GM12878 (cell line): Measurements from ENCODE around the gene PRSS27. TPM values are rescaled to one million over a fixed set of nuclear protein-coding genes. Genes with fewer than 3 reads are reported as not detected.

Source experiments
- ATAC-seq: fragments of 200-7000 bp; cut with Tn5 transposase; 3 replicates; pipeline ENCODE4 v1.9.1; 2020; ENCODE audit warnings: mild to moderate bottlenecking, moderate library complexity
- BruUV-seq: library from RNA; stranded (reverse); fragments of 400-500 nt; replicated peaks from 2 replicates; lab custom pipeline; 2021; lab: Mats Ljungman, UMichigan
- CTCF ChIA-PET: fragments of 300-600 bp; sonication (Branson Sonifier 250); formaldehyde crosslinking; extraction: SDS; loops from one replicate; lab custom pipeline; 2021; ENCODE audit warnings: inconsistent platforms; lab: Yijun Ruan, JAX
- POLR2A ChIA-PET: fragments of 350-600 bp; formaldehyde crosslinking; extraction: SDS; loops from one replicate; lab custom pipeline; 2021; ENCODE audit warnings: inconsistent platforms; lab: Charles Lee
- RAD21 ChIA-PET: fragments of 300-600 bp; sonication (Branson Sonifier 250); formaldehyde crosslinking; loops from one replicate; lab custom pipeline; 2023; ENCODE audit warnings: antibody characterized with exemption; ENCODE audit not compliant: unreplicated experiment; lab: Charles Lee
- SMC1A ChIA-PET: fragments of 300-600 bp; sonication (Branson Sonifier 250); formaldehyde crosslinking; loops from one replicate; lab custom pipeline; 2023; ENCODE audit not compliant: unreplicated experiment, uncharacterized antibody; lab: Charles Lee
- DNase-seq: peaks from one replicate; pipeline ENCODE4 v3.0.0-alpha.2; 2011; ENCODE audit warnings: low read depth, low spot score
- FAIRE-seq: peaks from 3 replicates; lab custom pipeline; 2011; peaks lifted over from hg19 to GRCh38; lab: Jason Lieb, UNC
- H2AFZ ChIP-seq: 2 replicates; pipeline ENCODE4 v1.6.0; 2011; ENCODE audit warnings: low read depth, low read length, control low read depth; ENCODE audit not compliant: control insufficient read depth
- H3K27ac ChIP-seq: 2 replicates; pipeline ENCODE4 v1.5.1; 2011; ENCODE audit warnings: control low read depth; ENCODE audit not compliant: control insufficient read depth, insufficient read depth
- H3K27me3 ChIP-seq, 2 experiments: replicated peaks in 1 of 2; 2 replicates each; pipeline versions ENCODE4 v1.6.0 to v1.6.1; 2011; ENCODE audit warnings: low read length in 1 of 2; ENCODE audit not compliant: control insufficient read depth in 2 of 2, insufficient read depth in 2 of 2
- H3K36me3 ChIP-seq, 2 experiments: 2 replicates each; pipeline ENCODE4 v1.5.1; 2011; ENCODE audit warnings: low read length in 1 of 2; ENCODE audit not compliant: control insufficient read depth in 2 of 2, insufficient read depth in 2 of 2
- H3K4me1 ChIP-seq: 2 replicates; pipeline ENCODE4 v1.6.1; 2011; ENCODE audit warnings: mild to moderate bottlenecking, low read length, moderate library complexity, mixed read lengths; ENCODE audit not compliant: control insufficient read depth, insufficient read depth
- H3K4me2 ChIP-seq: 2 replicates; pipeline ENCODE4 v1.6.0; 2011; ENCODE audit warnings: control low read depth; ENCODE audit not compliant: control insufficient read depth, insufficient read depth
- H3K4me3 ChIP-seq: fragments of 200-600 bp; sonication (generic); 2 replicates; pipeline ENCODE4 v1.5.1; 2016
- H3K79me2 ChIP-seq: 2 replicates; pipeline ENCODE4 v1.6.0; 2011; ENCODE audit warnings: low read length; ENCODE audit not compliant: control insufficient read depth, insufficient read depth
- H3K9ac ChIP-seq: 2 replicates; pipeline ENCODE4 v1.8.0; 2011; ENCODE audit warnings: low read length, control low read depth, mixed read lengths; ENCODE audit not compliant: control insufficient read depth, insufficient read depth
- H3K9me3 ChIP-seq: replicated peaks from 3 replicates; pipeline ENCODE4 v1.5.1; 2011; ENCODE audit warnings: mild to moderate bottlenecking, low read length; ENCODE audit not compliant: control insufficient read depth, insufficient read depth
- H4K20me1 ChIP-seq: 2 replicates; pipeline ENCODE4 v1.6.0; 2011; ENCODE audit not compliant: control insufficient read depth, insufficient read depth
- BRCA1 ChIP-seq: IDR thresholded peaks from 2 replicates; pipeline ENCODE4 v1.6.1; 2011; ENCODE audit warnings: low read depth, low read length, improper control_type of control experiment
- CHD2 ChIP-seq: IDR thresholded peaks from 2 replicates; pipeline ENCODE4 v1.6.1; 2011; ENCODE audit warnings: low read depth, low read length, improper control_type of control experiment, borderline replicate concordance
- CTCF ChIP-seq, 3 experiments: IDR thresholded peaks in 2 of 3; conservative IDR thresholded peaks in 1 of 3; 2 replicates each; pipeline ENCODE4 v1.5.1; 2011; ENCODE audit warnings: low read depth in 3 of 3, low read length in 3 of 3, mild to moderate bottlenecking in 3 of 3, control low read depth in 2 of 3, moderate library complexity in 2 of 3, inconsistent platforms in 1 of 3, mixed read lengths in 1 of 3; ENCODE audit not compliant: control insufficient read depth in 2 of 3, insufficient read depth in 1 of 3; ENCODE audit errors: extremely low read depth in 1 of 3
- DPF2 ChIP-seq: fragments of 450-650 bp; IDR thresholded peaks from 2 replicates; pipeline ENCODE4 v1.6.1; 2017; ENCODE audit warnings: mild to moderate bottlenecking
- EGR1 ChIP-seq, 2 experiments: IDR thresholded peaks; 1 replicate in 1 of 2; 2 replicates in 1 of 2; pipeline ENCODE4 v1.6.1; 2011 to 2012; ENCODE audit warnings: low read depth in 2 of 2, low read length in 2 of 2, borderline replicate concordance in 1 of 2, mild to moderate bottlenecking in 1 of 2, moderate library complexity in 1 of 2
- FOXM1 ChIP-seq: IDR thresholded peaks from 2 replicates; pipeline ENCODE4 v1.6.1; 2012; ENCODE audit warnings: low read depth, mild to moderate bottlenecking, inconsistent platforms, low read length, moderate library complexity
- HSF1 ChIP-seq: fragments of 150-350 bp; IDR thresholded peaks from 2 replicates; pipeline ENCODE4 v1.6.1; 2014; ENCODE audit warnings: mild to moderate bottlenecking, low read depth, low read length
- JUND ChIP-seq: IDR thresholded peaks from 2 replicates; pipeline ENCODE4 v1.6.1; 2012; ENCODE audit warnings: low read depth, mild to moderate bottlenecking, low read length, improper control_type of control experiment, moderate library complexity
- MEF2B ChIP-seq: fragments of 450-650 bp; IDR thresholded peaks from 2 replicates; pipeline ENCODE4 v1.6.1; 2018; ENCODE audit warnings: mild to moderate bottlenecking, moderate library complexity; ENCODE audit not compliant: partially characterized antibody, poor library complexity, severe bottlenecking
- NFIC ChIP-seq: IDR thresholded peaks from 2 replicates; pipeline ENCODE4 v1.6.1; 2012; ENCODE audit warnings: low read depth, mild to moderate bottlenecking, inconsistent platforms, low read length, moderate library complexity
- NFXL1 ChIP-seq: fragments of 450-650 bp; IDR thresholded peaks from 2 replicates; pipeline ENCODE4 v1.6.1; 2017; ENCODE audit warnings: antibody characterized with exemption, mild to moderate bottlenecking, borderline replicate concordance
- REST ChIP-seq: IDR thresholded peaks from 2 replicates; pipeline ENCODE4 v1.6.1; 2012; ENCODE audit warnings: mild to moderate bottlenecking, low read depth, low read length
- SREBF1 ChIP-seq: IDR thresholded peaks from 2 replicates; pipeline ENCODE4 v1.6.1; 2012; ENCODE audit warnings: mild to moderate bottlenecking, low read length
- YY1 ChIP-seq: IDR thresholded peaks from 2 replicates; pipeline ENCODE4 v1.6.1; 2011; ENCODE audit warnings: low read depth, mild to moderate bottlenecking, low read length
- ZNF24 ChIP-seq: fragments of 450-650 bp; IDR thresholded peaks from 2 replicates; pipeline ENCODE4 v1.6.1; 2017; ENCODE audit warnings: antibody characterized with exemption, mild to moderate bottlenecking
- WGBS: methylation state at CpG from one replicate; pipeline ENCODE4 v1.1.6; 2016; ENCODE audit warnings: low lambda C conversion rate; ENCODE audit not compliant: insufficient replicate concordance, insufficient coverage; ENCODE audit errors: missing lambda C conversion rate; 5-methylcytosine and 5-hydroxymethylcytosine counted together
- in situ Hi-C: fragments of 300-500 bp; cut with MboI; formaldehyde crosslinking; loops from 9 replicates; pipeline ENCODE4 v1.14.3; 2018; ENCODE audit warnings: mixed read lengths
- intact Hi-C: fragments of 100-400 bp; cut with micrococcal nuclease; formaldehyde crosslinking; loops from one replicate; pipeline ENCODE4 v1.14.2; 2022; ENCODE audit not compliant: unreplicated experiment
- polyA plus RNA-seq, 11 experiments: library from polyadenylated mRNA; depleted of rRNA in 4 of 11; unstranded in 6 of 11; stranded (reverse) in 5 of 11; fragments of >200 nt; fragmentation: Nextera tagmentation in 4 of 11; fragmentation: Illumina TruSeq in 1 of 11; extraction: Ambion mirVana in 4 of 11; extraction: Trizol in 1 of 11; gene quantifications; 1 replicate in 1 of 11; 2 replicates in 10 of 11; pipeline versions ENCODE4 v1.2.1 to v1.2.3, GENCODE V29; 2011 to 2016; ENCODE audit warnings: inconsistent platforms in 2 of 11, missing spikeins in 2 of 11, low read depth in 1 of 11
- total RNA-seq, 4 experiments: library from RNA; depleted of rRNA in 3 of 4; stranded (reverse); fragments of >200 nt in 3 of 4; fragmentation: Illumina TruSeq in 1 of 4; extraction: Trizol in 1 of 4; gene quantifications; 2 replicates each; pipeline versions ENCODE4 v1.2.1 to v1.2.3, GENCODE V29; 2013 to 2021

Gene PRSS27
- total and polyA plus RNA-seq, 10 of the 15 experiments (the other 5 are each of a cell fraction or from before 2014, with no cell fraction given), result 0.18 to 1.8 (median 0.51) TPM; not detected in 2

GRCh38 chr16:2752035-2752849 is 32.2 kb upstream of the PRSS27 start, which contains the start of gene SRRM2:
Gene SRRM2, plus strand, starts transcription at chr16:2752638. Its CDS starts 3,727 bp downstream, at chr16:2756365.
- H3K79me2 ChIP-seq, result peaks cover 61% of the 10 kb centered on the region
- no TSS peak for BruUV-seq
- ChIA-PET CTCF (no interaction called here), RAD21 (interaction anchor here (0.6 to 1.2 kb wide), 4 partner anchors 30 to 1082 kb away, joined by 3 to 6 read pairs (median 4); no protein-coding TSS in a partner anchor), SMC1A (interaction anchor here (1.8 to 2.8 kb wide), 2 partner anchors 24 to 26 kb away, joined by 4 to 7 read pairs; no protein-coding TSS in a partner anchor), POLR2A (interaction anchor here (0.7 to 3.3 kb wide), 4 partner anchors 24 to 427 kb away, joined by 3 to 27 read pairs (median 6); partner anchors contain the start of gene ELOB)
- H3K9ac ChIP-seq, result peak within 1 kb of the TSS; percentile 98
- WGBS, result 1% methylated on average over 93 of the region's 99 CpGs
- H3K9me3 ChIP-seq, result no peaks in the 10 kb centered on the region; the same call in 2 of the 3 replicates
- peaks cover 17% of the 10 kb centered on the region; the same call in 1 of the 2 replicates for H3K4me1 ChIP-seq
- peaks cover 9 to 16% of the 10 kb centered on the region in 2 experiments for H3K36me3 ChIP-seq
- intact Hi-C loops, result loop anchor here (2.0 kb wide), 1 partner anchor 25 kb away; the partner anchor contains the start of gene ELOB
- H3K4me2 ChIP-seq, result peak within 1 kb of the TSS; percentile 95
- peaks cover 28% of the 10 kb centered on the region for H4K20me1 ChIP-seq
- H3K4me3 ChIP-seq, result peak within 1 kb of the TSS; percentile 98
- H2AFZ ChIP-seq, result peak within 1 kb of the TSS; percentile 100
- FAIRE-seq, result peak; percentile 96
- in situ Hi-C loops, result no loop called here
- H3K27me3 ChIP-seq, result no peaks in the 10 kb centered on the region
- ATAC-seq, result peak; percentile 90
- DNase-seq, result peak; percentile 95
- peak within 1 kb of the TSS; percentile 99 for H3K27ac ChIP-seq
- TF ChIP-seq CHD2 (peak; percentile 29; the same call in 1 of the 2 replicates), REST (no peak), FOXM1 (no peak), DPF2 (no peak; the same call in none of the 2 replicates), HSF1 (no peak), SREBF1 (peak; percentile 64; the same call in 1 of the 2 replicates), MEF2B (peak; percentile 10), NFIC (no peak), CTCF (IDR thresholded peaks at IDR 0.05 in 2 of 3, conservative IDR thresholded peaks at IDR 0.05 in 1 of 3; ENCODE audit: control insufficient read depth in 2 of 3, extremely low read depth in 1 of 3, insufficient read depth in 1 of 3, low read depth in 3 of 3, low read length in 3 of 3) (no peak), NFXL1 (0 out of 2 replicates have a peak, but pooled peaks have one; percentile 67), YY1 (peak; percentile 99), JUND (no peak), BRCA1 (no peak), EGR1 (IDR thresholded peaks at IDR 0.05; ENCODE audit: borderline replicate concordance in 1 of 2, low read depth in 2 of 2, low read length in 2 of 2) (peak; percentile 7 to 87; a peak in 1 of 3 replicates), ZNF24 (peak; percentile 68)
